NCI-H524 (cell line): Measurements from ENCODE around the gene CYP46A1.

Experiments
- DNase-seq, 2 experiments: peaks; one replicate each; lab custom pipeline; 2025; lab: John Stamatoyannopoulos, UW

The CYP46A1 gene

DNA sequence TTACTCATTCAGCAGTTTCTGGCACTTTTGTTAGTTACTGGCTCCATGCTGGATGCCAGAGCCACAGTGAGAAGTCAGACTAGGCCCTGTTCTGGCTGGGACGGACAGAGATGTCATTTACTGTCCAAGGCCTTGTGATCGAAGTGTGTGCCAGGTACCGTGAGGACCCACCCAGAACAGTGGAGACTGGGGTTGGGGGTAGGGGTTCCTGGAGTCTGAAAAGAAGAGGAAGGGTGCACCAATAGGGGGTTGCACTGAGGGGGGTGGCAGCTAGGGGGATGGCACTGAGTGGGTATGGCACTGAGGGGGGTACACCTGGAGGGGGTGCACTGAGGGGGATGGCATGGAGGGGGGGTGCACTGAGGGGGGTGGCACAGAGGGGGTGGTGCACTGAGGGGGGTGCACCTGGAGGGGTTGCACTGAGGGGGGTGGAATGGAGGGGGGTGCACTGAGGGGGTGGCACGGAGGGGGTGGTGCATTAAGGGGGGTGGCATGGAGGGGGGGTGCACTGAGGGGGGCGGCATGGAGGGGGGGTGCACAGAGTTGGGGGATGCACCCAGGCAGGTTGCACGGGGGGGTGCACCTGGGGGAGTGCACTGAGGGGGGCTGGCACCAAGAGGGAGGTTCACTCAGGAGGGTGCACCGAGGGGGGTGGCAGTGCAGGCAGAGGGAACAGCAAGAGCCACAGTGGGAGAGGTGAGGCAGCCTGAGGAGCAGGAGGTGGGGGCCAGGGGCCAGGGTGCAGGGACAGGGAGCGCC, 10.6 kb upstream of the CYP46A1 start:
- no peak for DNase-seq

DNA sequence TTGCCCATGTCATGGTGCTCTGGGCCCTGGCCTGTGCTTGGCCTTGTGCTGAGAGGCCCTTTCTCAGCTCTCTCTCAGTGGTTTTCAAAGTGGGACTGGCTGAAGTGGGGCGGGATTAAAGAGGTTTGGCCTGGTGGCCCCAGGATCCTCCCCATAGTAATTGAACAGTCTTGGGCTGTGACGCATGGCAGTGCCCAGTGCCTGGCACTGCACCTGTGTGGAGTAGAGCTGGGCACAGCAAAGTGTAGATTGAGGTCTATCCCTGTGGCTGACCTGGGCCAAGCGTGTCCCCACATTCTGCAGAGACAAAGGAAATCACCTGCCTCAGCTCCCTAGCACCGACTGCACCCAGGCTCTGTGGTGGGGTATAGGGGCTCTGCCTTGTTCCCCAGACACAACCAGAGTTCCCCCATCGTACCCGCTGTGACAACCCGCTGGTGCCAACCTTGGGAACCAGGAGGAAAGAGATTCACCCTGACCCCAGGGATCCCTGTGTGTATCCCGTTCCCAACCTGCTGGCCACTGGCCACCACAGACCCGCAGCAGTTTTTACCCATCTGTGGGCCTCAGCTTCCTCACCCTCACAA, 9.9 kb upstream of the CYP46A1 start:
- no peak for DNase-seq

DNA sequence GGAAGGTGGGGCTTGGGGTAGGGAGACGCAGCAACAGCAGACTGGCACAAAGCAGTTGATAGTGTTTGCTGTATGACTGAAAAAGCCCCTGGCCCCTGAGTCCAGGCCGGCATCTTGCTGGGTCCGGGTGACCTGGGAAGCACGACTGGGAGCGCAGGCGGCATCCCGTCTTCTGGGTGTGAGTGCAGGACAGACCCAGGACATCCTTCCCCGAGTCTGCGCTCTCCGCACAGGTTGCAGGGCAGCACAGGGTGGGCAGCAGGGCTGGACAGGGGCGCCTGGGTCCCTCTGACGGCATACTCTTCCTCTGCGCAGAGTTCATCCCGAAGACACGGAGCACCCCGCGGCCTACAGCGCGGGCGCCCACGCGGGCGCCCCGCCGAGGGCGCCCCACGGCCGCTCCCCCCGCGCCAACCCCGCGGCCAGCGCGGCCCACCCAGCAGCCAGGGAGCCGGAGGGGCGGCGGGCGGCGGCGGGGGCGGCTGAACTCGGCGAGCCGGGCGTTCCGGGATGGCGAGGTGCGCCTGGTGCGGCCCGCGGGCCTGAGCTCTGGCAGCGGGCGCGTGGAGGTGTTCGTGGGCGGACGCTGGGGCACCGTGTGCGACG, 9.2 kb upstream of the CYP46A1 start:
- no peak for DNase-seq

DNA sequence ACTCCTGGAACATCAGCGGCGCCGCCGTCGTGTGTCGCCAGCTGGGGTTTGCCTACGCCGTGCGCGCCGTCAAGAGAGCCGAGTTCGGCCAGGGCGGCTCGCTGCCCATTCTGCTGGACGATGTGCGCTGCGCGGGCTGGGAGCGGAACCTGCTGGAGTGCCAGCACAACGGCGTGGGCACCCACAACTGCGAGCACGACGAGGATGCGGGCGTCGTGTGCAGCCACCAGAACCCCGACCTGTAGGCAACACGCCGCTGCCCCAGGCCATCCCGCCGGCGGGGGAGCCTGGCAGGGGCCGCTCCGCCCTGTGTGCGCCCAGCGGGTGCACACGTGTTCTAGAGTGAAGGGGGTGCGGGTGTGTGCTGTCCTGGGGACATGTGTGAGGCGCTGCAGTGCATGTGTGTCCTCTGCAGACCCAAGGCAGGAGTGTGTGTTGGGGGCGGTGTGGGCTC, 8.7 kb upstream of the CYP46A1 start:
- DNase-seq = no peak

DNA sequence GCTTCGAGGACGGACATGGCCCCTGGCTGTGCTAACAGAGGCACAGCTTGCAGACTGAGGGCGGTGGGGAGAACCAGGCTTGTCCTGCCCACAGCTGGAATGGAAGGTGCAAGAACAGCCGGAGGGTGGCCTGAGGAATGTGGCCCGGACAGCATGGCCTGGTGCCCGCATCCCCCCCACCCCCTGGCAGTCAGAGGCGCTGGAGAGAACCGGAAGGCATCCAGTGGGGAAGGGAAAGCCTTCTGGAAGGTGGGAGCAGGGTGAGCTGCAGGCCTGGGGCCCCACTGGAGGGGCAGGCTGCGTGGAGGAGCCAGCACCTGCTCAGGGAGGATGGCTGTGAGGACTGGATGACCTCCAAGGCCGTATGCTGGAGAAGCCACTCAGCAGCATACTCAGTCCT, 8.1 kb upstream of the CYP46A1 start:
- no peak for DNase-seq

DNA sequence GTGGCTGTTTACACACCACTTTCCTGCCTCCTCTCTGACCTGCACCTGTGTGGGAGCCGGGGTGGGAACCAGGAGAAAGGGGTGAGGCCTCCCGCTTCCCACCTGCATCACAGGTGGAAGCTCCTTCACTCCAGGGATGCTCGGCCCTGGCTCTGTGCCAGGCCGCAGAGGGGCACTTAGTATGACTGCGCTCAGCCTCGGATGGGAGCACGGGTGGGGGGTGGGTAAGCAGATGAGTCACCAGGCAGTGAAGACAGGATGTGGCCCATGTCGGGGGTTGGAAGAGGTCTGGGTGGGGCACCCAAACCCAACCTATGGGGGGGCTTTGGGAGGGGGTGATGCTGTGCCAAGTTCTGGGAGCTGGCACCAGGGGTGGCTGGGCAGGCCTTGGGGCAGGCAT, 7.4 kb upstream of the CYP46A1 start:
- DNase-seq = no peak

DNA sequence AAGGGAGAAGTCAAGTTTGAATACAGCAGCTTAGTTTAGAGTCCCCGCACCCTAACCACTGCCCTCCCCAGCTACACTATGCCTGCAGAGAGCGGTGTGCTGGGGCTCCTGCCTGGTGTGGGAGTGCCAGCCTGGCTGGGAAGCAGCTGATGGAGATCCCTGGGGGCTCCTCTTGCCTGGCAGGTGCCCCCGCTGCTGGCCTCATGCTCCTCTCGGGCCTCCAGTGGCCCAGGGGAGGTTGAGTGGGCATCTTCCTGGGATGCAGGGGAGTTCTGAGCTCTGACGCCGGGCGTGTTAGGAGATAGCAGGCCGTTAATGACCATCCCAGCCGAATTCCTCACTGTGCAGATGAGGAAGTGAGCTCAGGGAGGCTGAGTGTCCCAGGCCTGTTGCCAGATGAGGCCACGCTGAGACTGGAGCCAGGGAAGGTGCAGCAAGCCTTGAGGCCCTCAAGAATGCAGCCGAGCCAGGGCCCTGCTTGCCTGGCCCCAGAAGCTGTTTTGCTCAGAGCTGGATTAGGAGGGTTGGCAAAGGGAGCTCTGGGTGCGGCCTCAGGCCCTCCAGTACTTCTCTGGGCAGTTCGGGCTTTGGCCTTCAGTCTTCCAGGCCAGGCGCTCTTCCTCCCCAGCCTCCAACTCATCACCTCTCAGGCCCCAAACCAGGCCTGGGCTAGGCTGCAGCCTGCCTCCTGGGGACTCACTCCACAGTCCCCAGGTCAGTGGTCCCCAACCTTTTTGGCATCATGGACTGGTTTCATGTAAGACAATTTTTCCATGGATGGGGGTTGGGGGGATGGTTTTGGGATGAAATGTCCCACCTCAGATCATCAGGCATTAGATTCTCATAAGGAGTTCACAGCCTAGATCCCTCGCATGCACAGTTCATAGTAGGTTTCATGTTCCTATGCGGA, 6.6 kb upstream of the CYP46A1 start:
- no peak for DNase-seq

DNA sequence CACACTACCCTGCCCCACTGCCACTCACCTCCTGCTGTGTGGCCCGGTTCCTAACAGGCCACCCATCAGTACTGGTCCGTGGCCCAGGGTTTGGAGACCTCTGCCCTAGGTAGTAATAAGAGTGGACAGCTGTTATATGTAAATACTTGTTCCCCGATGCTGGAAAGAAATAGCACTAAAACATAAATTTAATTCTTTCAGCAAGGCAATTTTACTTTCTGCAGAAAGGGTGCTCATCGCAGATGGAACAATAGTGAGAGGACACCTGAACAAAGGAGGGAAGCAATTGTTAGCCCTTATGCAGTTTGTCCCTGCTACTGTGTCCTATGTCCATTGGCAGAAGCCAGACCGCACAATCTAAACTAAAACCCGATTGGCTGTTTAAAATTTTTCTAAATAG, 5.9 kb upstream of the CYP46A1 start:
- no peak for DNase-seq

DNA sequence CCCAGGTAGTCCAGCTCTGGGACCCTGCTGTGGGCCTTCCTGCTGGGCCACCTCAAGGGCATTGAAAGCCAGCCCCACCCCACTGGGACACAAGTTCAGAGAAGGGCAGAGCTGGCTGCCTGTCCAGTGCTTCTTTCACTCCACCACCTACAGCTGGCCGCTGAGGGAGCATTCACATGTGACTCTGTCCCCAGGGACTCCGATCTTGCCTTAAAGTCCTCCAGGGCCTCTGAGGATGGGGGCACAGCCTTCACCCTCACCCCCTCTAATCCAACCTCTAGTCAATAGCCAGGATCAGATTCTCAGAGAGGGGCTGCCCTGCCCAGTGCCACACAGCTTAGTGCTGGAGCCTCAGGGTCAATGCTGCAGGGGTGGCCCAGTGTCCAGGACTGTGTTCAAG, 5.0 kb upstream of the CYP46A1 start:
- no peak for DNase-seq

DNA sequence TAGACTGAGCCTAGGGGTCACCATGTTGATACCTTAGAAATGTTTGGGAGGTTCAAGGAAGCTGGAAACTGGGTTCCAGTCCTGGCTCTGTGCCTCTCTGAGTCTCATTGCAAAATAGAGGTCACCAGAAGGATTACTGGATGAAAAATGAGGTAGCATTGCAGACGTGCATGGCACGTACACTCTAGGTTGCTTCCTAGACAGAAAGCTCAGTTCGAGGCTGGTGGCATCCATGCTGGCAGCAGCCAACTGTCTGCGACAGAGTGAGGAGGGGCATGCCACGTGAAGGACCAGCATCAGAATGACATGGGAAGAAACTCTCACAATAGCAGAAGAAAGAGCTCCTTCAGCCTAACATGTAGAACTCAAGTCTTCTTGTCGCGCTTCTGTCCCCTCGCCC, 4.6 kb upstream of the CYP46A1 start:
- DNase-seq = no peak

DNA sequence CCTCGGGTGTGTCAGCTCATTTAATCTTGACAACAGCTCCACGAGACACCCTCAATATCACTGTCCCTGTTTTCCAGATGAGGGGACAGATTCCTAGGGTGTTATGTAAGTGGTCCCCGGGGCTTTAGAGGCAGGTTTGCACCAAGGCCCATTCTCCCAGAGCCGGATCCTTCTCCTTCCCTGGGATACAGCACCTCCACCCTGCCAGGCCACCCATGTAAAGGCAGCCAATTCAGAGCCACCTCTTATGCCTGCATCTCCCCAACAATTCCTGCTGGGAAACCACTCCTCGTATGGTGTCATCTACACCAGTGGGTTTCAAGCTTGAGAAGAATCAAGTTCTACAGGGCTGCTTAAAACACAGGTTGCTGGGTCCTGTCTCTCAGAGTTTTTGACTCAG, 4.1 kb upstream of the CYP46A1 start:
- DNase-seq = no peak

DNA sequence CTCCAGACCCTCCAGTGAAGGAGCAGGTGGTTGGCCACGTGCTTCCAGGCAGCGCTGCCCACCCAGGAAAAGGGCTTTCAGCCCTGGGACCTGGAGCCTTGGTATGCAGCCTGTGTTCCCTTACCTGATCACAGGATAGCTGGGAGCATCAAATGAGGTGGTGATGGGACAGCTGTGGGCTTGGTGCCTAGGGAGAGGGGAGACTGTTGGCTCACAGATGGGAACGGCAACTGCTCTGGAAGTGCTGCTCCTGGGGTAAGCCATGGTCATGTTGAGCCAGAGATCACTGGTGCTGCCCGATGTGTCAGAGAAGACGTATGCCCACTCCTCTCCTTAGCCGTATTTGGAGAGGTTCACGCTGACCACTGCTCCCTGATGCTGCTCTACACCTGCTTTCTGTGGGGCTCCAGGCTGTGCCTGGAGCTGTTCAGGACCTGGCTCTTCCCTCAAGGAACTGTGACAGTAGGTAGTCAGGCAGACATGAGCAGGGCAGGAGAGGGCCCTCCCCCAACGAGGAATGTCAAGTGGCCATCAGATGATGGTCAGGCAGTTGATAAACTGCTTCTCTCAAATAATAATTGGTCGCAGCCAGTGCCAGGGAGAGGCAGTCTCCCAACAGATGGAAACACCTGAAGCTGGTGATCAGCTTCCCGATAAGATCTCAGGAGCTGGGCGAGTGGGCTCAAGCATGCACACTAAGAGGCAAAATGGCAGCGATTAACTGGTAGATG, 2.8 kb upstream of the CYP46A1 start:
- DNase-seq = peak; percentile 41 to 60

DNA sequence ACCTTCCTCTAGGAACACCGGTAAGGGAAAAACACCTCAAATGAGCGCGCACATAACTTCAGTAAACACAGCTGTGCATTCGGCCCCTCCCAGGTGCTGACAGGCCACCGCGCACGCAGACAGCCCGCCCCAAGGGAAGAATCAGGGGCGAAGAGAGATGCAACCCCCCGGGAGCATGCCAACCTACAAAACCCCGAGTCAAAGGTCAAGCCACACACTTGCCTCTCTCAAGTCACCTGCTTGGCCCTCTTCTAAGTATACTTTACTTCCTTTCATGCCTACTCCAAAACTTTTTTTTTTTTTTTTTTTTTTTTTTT, 2.3 kb upstream of the CYP46A1 start:
- DNase-seq = no peak

DNA sequence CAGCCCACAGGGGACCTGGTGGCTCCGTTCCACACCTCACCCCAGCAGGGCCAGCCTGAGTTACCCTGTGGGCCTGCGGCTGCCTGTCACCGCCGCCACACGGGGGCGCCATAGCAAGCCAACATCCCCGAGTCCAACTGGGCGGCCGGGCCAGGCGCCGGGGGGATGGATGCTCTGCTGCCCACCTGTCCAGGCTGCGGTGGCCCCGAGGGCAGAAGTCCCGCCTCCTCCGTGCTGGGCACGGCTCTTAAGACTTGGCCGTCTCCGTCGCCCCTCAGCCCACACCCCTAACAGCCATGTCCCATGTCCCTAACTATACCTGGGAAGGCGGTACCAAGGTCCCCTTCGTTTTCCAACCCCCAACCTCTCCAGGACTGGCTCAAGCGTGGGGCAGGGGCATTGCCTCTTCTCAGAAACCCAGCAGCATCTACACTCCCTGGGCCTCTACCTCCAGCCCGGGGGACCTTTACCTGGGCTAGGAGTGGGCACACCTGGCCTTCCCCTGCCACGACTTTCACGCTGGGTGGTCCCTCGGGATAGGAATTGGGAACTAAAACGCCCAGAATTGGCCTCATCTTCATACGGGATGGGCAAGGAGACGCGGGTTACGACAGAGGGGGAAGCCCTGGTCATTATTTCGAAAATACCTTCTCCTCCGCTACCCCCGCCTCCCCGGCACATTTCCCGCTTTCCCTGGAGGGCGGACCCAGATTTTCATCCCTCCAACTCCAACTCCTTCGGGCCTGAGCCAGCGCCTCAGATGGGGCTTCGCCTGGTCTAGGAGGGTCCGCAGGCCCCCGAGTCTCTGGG, 1.1 kb upstream of the CYP46A1 start:
- peak; percentile 69 to 87 for DNase-seq

DNA sequence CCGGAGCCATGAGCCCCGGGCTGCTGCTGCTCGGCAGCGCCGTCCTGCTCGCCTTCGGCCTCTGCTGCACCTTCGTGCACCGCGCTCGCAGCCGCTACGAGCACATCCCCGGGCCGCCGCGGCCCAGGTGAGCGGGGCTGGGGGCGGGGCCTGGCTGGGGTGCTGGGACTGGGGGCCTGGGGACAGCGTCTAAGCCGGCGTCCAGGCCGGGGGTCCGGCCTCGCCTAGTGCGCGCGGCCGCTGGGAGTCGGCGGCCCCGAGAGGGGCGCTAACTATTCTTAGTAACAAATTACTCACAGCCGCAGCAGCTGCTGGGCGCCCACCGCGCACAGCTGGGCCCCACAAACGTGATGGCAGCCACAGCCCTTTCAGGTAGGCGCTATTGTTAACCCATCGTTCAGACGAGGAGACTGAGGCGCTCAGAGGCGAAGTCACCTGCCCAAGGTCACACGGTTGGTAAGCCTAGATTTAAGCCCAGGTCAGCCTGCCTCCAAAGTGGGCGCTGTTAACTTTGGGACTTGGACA, 374 bp downstream of the CYP46A1 start:
- peak in 1 of 2 experiments; percentile 66 for DNase-seq

DNA sequence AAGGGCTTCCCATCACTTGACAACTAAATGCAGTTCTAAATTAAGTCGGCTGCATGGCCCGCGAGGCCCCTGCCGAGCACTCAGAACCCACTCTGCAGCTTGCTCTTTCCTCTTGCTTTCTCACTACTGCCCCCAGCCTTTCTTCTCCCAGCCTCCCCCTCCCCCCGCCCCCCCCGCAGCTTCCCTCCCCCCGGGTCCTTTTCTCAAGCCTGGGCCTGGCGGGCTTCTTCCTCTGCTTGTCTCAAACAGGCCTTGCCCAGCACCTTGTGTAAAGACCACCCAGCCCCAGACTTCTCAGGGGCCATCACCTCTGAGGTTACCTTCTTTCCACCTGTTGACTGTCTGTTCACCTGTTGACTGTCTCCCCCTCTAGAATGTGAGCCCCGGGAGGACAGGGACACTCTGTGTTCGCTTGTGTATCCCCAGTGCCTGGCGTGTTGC, 1.1 kb downstream of the CYP46A1 start:
- no peak for DNase-seq

DNA sequence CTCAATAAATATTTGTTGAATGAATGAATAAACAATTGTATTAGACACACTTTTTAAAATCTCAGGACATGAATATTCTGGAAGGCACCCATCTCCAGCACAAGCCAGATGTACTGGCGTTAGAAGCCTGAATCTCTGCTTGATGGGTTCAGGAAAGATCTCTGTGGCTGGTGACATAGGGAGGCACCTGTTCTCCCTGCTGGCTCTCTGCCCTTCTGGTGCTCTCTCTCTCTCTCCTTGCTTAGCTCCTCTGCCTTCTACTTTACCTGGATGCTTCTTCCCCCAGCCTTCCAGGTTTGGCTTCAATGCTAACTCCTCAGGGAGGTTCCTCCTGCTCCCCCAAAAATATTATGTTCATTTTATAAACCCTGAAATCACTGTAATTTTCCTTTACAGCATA, 1.5 kb downstream of the CYP46A1 start:
- DNase-seq = peak in 1 of 2 experiments; percentile 35

DNA sequence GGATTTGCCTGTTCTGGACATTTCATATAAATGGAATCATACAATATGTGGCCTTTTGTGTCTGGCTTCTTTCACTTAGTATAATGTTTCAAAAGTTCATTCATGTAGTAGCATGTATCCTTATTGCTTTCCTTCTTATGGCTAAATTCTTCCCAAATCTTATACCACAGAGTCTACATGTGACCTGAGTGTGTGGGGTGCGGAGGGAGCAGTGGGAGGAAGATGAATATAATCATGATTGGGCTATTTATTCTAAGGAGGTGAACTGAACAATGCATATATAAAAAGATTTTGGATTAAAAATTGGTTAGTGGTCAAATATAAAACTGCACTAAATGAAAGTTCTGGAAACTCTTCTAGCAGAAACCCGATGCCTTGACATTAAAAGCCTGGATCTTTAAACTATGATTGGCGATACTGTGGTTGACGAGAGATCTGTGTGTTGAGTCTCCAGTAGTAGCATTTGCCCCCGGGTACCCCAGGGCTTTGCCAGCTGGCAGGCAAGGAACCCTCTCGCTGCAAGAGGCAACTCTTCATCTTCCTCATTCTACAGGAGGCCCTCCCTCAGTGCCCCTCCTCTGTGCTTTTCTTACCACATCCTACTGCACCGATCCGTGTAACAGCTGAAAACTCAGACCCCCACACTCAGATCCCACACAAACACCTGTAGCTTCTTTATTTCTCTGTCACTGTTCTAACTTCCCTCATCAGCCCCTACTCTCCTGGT, 2.6 kb downstream of the CYP46A1 start:
- DNase-seq = no peak

DNA sequence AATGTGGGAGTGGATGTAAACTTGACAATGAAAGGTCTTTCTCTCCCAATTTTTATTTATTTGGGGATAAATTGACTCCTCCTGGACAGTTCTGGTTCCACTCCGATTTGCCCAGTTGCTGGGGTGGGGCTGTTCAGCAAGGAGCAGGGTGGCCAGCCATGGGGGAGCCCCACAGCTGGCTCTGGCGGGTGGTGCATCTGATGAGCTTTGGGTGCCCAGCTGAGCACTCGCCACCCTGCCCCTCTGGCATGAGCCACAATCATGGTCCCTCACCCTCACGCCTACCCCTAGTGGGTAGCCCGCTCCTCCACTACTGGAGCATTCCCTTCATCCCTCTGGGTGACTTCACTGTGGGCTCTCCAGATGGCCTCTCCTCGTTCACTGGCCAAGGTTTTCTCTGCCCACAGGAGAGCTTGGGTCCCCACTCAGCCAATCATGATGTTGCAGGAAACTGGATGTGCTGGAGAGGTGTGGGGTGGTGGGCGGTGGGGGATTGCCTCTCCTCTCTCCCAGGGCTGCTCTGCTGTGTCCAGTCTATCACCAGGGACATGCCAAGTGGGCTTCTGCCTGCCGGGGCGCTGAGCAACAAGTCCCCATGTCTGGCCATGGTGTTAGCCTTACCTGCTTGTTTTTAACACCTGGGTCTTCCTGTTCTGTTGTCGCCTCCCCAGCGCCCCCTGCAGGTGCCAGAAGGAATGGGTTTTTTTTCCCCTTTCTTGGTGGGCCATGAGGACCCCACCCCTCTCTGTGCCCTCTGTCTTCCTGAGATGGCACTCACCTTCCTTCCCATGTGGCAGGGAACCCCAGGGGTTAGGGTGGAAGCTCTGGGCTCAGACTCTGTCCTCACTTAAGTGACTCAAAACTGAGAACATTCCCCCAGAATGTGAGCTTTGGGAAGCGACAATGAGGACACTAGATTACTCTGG, 3.4 kb downstream of the CYP46A1 start:
- DNase-seq = no peak
